HEK293T (cell line): ENCODE data around the gene PIK3CB.

Experiments used
- ELF4 ChIP-seq: fragments of 450-650 bp; IDR thresholded peaks from 2 replicates; pipeline ENCODE4 v1.6.1; 2017; ENCODE audit warnings: antibody characterized with exemption
- FOXA1 ChIP-seq: fragments of 450-650 bp; IDR thresholded peaks from 2 replicates; pipeline ENCODE4 v1.6.1; 2016; ENCODE audit warnings: mild to moderate bottlenecking
- FOXK2 ChIP-seq: fragments of 450-650 bp; IDR thresholded peaks from 2 replicates; pipeline ENCODE4 v1.6.1; 2016; ENCODE audit warnings: mild to moderate bottlenecking
- HDGF ChIP-seq: fragments of 450-650 bp; IDR thresholded peaks from 2 replicates; pipeline ENCODE4 v1.6.1; 2017; ENCODE audit warnings: antibody characterized with exemption, borderline replicate concordance
- L3MBTL2 ChIP-seq: fragments of 450-650 bp; conservative IDR thresholded peaks from 2 replicates; pipeline ENCODE4 v1.6.1; 2016; ENCODE audit warnings: mild to moderate bottlenecking
- PKNOX1 ChIP-seq: fragments of 450-650 bp; IDR thresholded peaks from 2 replicates; pipeline ENCODE4 v1.6.1; 2016
- SUZ12 ChIP-seq: fragments of 450-650 bp; IDR thresholded peaks from 2 replicates; pipeline ENCODE4 v1.6.1; 2016; ENCODE audit warnings: mild to moderate bottlenecking
- TARDBP ChIP-seq: fragments of 450-650 bp; IDR thresholded peaks from 2 replicates; pipeline ENCODE4 v1.6.1; 2016
- ZNF384 ChIP-seq: fragments of 450-650 bp; IDR thresholded peaks from 2 replicates; pipeline ENCODE4 v1.6.1; 2016

- TF ChIP-seq ZNF384 (no peak), SUZ12 (no peak), FOXA1 (no peak), PKNOX1 (no peak), HDGF (no peak), L3MBTL2 (no peak), TARDBP (no peak), FOXK2 (no peak), ELF4 (no peak)
These were observed 166.6 kb downstream of the PIK3CB start for GRCh38 chr3:138668107-138668506.
